G401 (cell line): ENCODE data around the gene C3. TPM values are rescaled to one million over a fixed set of nuclear protein-coding genes. Genes with fewer than 3 reads are reported as not detected.

Source experiments
- DNase-seq: peaks from one replicate; pipeline ENCODE4 v3.0.0-alpha.2; 2015; ENCODE audit warnings: low spot score
- in situ Hi-C: cut with HindIII; loops from 2 replicates; pipeline ENCODE4 v1.10.0; 2016; ENCODE audit warnings: low sequenced_read_pairs, mixed read lengths
- total RNA-seq: library from RNA; depleted of rRNA; stranded (reverse); fragments of >200 nt; shearing (Covaris generic); gene quantifications from 2 replicates; pipeline ENCODE4 v1.2.3, GENCODE V29; 2014

Gene C3
- total RNA-seq, 1 experiment from 2014 or later: 2.1 TPM

DNA sequence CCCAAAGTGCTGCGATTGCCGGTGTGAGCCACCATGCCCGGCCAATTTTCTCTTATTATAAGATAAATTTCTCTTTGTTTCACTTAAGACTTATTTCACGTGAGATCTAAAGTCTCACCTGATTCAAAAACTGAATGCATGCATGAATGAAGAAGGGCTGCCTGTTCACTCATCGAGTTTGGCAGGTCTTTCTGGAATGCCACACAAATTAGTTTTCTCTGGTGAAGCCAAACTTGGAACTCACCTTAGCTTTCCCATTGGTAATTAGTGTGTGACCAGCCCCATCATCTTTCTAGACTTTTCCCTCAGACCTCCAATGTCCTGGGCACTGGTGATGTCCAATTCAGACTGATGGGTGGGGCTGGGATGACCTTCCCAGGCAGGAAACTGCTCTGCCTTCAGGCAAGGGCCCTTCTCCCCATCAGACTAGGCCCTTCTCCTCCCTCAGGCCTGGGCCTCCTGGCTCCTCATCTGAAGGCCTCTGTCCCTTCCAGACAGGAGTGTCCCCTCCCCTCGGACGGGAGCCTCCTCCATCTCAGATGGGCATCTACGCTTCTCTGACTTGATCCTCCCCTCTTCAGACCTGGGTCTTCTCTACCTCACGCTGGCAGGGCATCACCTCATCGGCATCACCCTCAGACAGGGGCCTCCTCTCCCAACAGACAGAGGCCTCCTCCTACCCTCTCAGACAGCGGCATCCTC lies 14.4 kb downstream of the C3 start:
- in situ Hi-C loops: no loop called here
- DNase-seq: no peak

- no peak for DNase-seq
- in situ Hi-C loops: no loop called here
These were observed 19.7 kb downstream of the C3 start for GRCh38 chr19:6700586-6701316.

GRCh38 chr19:6699935-6700334 lies 20.5 kb downstream of the C3 start:
- DNase-seq: no peak
- in situ Hi-C loops: no loop called here

- in situ Hi-C loops: no loop called here
- no peak for DNase-seq
These were observed 23.2 kb downstream of the C3 start for GRCh38 chr19:6697291-6697690.

DNA sequence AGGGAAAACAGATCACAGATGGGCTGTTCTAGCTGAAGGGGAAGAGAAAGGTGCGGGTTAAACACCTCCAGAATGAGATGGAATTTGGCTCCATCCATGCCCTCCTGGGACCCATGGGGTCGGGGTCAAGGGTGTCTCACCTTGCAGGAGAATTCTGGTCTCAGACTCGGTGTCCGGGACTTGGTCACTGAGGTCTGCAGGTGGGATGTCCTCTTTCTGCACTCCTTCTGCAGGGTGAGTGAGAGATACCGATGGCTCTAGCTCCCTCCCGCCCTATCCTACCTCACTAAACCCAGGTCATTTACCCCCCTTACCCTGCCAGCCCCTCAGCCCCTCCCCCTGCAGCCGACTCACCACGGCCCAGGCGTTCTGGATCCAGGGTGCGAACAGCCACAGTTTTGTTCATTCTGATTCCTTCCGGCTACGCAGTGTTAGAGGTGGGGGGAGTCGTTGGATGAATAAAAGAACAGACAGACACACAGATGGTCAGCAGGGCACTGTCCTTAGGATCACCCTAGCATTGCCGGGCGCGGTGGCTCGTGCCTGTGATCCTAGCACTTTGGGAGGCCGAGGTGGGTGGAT lies 24.1 kb downstream of the C3 start:
- in situ Hi-C loops: no loop called here
- DNase-seq: no peak

GRCh38 chr19:6694147-6694815 lies 26.2 kb downstream of the C3 start:
- no peak for DNase-seq

GRCh38 chr19:6693681-6694080 lies 26.8 kb downstream of the C3 start:
- in situ Hi-C loops: no loop called here

More at GRCh38 chr19:6694147-6694815, 26.2 kb downstream of the C3 start:
- in situ Hi-C loops: no loop called here

GRCh38 chr19:6693056-6693471 lies 27.4 kb downstream of the C3 start:
- DNase-seq: no peak
- in situ Hi-C loops: no loop called here

More at GRCh38 chr19:6693681-6694080, 26.8 kb downstream of the C3 start:
- DNase-seq: no peak

DNA sequence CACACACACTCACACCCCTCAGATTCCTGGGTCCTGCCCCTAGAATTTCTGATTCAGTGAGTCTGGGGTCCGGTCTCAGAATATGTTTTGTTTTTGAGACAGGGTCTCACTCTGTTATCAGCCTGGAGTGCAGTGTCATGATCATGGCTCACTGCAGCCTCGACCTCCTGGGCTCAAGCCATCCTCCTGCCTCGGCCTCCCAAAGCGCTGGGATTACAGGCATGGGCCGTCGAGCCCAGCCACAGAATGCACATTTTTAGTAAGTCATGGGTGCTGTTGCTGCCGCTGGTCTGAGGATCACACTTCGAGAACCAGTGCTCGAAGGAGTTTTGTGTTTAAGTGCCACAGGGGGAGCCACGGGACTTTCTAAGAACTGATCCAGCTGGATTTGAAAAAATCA lies 28.4 kb downstream of the C3 start:
- DNase-seq: no peak
- in situ Hi-C loops: no loop called here

DNA sequence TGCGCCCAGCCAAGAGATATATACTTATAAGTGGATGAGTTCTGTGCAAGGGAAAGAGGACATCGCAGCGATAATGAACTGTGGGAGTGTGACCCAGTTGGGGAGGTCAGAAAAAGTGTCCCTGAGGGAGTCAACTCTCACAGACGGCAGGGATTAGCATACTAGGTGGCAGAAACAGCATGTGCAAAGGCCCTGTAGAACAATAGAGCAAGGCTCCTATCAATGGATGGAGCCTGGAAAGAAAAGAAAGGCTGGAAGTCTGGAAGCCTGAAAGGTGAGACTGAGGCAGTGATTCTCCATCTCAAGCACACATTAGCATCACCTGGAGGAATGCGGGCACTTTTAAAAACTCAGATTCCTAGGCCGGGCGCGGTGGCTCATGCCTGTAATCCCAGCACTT lies 29.1 kb downstream of the C3 start:
- in situ Hi-C loops: no loop called here
- no peak for DNase-seq

DNA sequence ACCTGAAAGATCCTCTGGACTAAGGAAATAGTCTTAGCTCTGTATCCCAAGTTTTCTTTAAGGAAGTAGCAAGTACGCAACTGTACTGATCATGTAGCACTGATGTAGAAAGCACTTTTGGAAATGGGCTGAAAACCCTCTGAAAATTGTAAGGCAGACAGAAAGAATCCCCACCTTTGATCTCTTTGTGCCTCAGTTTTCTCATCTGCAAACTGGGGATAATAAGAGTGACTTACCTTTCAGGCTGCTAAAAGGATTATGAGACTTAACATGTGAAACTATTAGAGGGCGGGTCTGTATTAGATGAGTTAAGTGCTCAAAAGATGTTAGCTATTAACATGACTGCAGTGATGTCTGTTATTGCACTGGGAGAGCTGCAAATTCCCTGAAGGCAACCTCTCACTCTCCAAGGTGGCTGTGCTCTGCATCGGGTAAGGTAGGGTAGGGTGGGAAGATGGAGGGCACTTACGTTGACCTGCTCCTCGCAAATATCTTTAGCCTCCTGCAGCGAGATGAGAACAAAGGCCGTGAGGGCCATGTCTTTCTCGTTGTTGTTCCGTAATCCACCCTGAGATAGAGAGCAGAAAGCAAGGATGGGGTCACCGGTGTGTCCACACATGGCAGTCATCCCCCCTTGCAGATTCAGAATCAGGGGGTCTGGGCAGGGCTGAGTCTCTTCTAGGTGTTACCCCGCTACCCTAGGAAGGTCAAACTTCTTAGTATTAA lies 30.1 kb downstream of the C3 start:
- DNase-seq: no peak
- in situ Hi-C loops: no loop called here

GRCh38 chr19:6687114-6687513 lies 33.3 kb downstream of the C3 start:
- DNase-seq: no peak
- in situ Hi-C loops: no loop called here

- no peak for DNase-seq
- in situ Hi-C loops: no loop called here
These were observed 33.8 kb downstream of the C3 start for GRCh38 chr19:6686628-6686975.

- no peak for DNase-seq
- in situ Hi-C loops: no loop called here
These were observed 34.4 kb downstream of the C3 start for GRCh38 chr19:6685962-6686627.

DNA sequence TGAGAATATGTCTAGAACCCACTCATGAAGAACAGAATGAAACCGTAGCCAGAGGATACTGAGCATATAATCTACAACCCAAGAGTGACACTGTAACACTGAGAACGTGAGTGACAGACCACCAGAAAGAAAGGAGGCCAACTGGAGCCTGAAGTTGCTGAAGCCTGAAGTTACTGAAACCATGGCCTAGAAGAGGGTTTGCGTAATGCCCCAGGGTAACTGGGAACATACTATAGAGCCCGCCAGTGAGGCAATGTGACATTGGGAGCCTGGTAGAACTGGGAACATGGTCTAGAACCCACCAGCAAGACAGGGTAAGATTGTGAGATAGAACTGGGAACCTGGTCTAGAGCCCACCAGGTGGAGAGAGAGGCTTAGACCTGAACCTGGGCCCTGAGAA lies 35.0 kb downstream of the C3 start:
- no peak for DNase-seq
- in situ Hi-C loops: no loop called here

DNA sequence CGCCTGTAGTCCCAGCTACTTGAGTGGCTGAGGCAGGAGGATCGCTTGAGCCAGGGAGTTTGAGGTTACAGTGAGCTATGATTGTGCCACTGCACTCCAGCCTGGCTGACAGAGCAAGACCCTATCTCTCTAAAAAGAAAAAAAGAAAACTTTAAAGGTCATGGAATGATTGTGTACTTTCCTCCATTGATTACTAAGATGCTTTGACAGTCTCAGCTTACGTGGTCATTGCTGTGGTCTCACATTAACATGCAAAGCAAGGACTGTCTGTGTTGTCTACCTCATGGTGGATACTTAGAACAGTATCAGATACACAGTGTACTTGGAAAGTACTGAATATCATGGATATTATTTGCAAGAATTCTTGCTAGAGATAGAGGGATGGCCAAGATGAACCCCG lies 36.5 kb downstream of the C3 start:
- no peak for DNase-seq
- in situ Hi-C loops: no loop called here

GRCh38 chr19:6682607-6683128 lies 37.8 kb downstream of the C3 start:
- DNase-seq: no peak
- in situ Hi-C loops: no loop called here

DNA sequence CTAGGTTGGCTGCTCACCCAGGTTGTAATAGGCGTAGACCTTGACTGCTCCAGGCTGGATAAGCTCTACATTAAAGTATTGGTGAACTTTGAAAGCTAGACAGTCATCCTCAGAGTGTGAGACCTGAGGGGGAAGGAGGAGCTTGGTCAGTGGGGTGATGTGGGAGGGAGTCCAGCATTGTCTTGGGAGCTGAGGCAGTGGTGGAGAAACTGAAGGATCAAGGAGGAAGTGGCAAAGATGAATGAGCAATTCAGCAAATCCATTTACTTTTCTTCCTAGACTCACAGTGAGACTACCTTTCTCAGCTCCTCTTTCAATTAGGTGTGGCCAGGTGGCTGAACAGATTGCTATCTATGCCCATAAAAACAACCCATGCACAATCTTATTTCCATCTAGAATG lies 40.3 kb downstream of the C3 start:
- in situ Hi-C loops: no loop called here
- DNase-seq: no peak

DNA sequence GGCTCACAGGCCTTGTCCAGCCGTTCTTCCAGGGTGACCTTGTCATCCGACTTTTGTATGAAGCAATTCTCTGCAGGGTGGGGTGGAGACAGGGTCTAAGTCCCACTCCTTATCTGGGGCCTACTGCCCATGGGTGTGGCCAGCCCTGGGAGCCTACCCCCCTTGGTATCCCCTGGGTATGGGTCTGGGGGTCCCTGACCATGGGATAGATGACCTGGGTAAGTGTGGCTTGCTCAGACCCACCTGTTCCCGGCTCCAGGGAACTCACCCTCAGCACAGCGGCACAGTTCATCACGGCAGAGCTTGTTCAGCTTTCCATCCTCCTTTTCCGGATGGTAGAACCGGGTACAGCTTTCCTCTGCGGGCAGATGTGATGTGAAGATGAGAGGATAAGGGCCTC lies 41.3 kb downstream of the C3 start:
- in situ Hi-C loops: no loop called here
- no peak for DNase-seq
